NCI-H2196 treated with DMSO at 0.1 percent for 48 hours (cell line): ENCODE measurements around the gene GPN1.
A peak's percentile ranks its signal among the peaks of the same experiment; 100 is the strongest.
"Not testable (repeated sequence)": the region's sequence is repeated elsewhere in the genome, so short reads cannot be mapped to it uniquely, and the experiment has no call there.

Experiments used
- DNase-seq: peaks from one replicate; lab custom pipeline; 2025; ENCODE audit not compliant: unreplicated experiment; lab: John Stamatoyannopoulos, UW

The GPN1 gene

GRCh38 chr2:27628767-27629709 lies at the start of gene GPN1, which contains the start of gene CCDC121:
GPN1 (plus strand) TSS chr2:27629050; CDS start chr2:27629059, 9 bp downstream.
CCDC121 (minus strand) TSS chr2:27629012; CDS start chr2:27627799, 1,213 bp downstream.
- DNase-seq, result peak; percentile 81

- no peak for DNase-seq
Measured at GRCh38 chr2:27581417-27582128, 47.3 kb upstream of the GPN1 start.

- DNase-seq, result no peak
Measured at GRCh38 chr2:27582129-27582694, 46.6 kb upstream of the GPN1 start.

GRCh38 chr2:27582695-27583389 lies 46.0 kb upstream of the GPN1 start, which contains the start of gene ZNF512:
ZNF512 (plus strand) TSS chr2:27583042; CDS start chr2:27583113, 71 bp downstream.
- peak; percentile 85 for DNase-seq

- DNase-seq, result no peak
Measured at GRCh38 chr2:27583390-27583915, 45.4 kb upstream of the GPN1 start.

DNA sequence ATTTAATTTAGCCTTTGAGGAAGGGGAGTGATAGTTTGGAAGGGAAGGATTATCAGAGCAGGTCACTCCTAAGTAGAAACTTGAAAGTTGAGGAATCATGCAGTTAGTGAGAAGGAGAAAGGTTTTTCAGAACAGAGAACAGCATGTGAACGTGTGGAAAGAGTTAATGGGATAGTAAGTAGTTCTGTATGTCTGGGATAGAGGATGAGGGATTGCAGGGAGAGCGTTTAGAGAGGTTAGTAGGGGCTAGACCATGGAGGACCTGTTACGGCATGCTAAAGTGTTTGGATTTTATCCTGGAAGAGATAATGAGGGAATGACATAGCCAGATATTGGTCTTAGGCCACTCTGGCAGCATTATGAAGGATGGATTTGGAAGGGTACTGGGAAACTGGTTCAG lies 44.3 kb upstream of the GPN1 start:
- no peak for DNase-seq

- DNase-seq, result no peak
Measured at GRCh38 chr2:27587025-27587424, 41.8 kb upstream of the GPN1 start.

DNA sequence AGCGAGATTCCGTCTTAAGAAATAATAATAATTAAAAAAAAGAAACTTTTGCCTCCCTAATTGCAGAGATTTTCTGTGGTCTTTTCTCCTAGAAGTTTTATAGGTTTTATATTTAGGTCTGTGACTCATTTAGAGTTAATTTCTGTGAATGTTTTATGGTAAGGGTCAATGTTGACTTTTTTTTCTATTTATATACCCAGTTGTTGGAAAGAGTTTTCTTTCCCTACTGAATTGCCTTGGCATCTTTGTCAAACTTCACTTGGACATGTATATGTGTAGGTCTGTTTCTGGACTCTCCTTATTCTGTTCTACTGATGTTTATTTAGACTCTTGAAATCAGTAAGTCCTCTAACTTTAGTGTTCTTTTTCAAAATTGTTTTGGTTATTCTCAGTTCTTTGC lies 40.5 kb upstream of the GPN1 start:
- no peak for DNase-seq

DNA sequence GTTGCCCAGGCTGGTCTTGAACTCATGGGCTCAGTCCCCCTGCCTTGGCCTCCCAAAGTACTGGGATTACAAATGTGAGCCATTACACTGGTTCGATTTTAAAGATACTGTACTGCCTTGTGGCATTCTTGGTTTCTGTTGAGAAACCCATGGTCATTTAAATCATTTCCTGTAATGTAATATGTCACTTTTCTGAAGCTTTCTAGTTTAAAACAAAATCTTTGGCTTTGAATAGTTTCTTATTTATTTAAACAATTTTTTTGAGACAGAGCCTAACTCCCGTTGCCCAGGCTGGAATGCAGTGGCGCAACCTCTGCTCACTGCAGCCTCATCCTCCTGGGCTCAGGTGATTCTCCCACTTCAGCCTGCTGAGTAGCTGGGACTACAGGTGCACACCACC lies 37.1 kb upstream of the GPN1 start:
- no peak for DNase-seq

- DNase-seq, result no peak
Measured at GRCh38 chr2:27593240-27593639, 35.6 kb upstream of the GPN1 start.

DNA sequence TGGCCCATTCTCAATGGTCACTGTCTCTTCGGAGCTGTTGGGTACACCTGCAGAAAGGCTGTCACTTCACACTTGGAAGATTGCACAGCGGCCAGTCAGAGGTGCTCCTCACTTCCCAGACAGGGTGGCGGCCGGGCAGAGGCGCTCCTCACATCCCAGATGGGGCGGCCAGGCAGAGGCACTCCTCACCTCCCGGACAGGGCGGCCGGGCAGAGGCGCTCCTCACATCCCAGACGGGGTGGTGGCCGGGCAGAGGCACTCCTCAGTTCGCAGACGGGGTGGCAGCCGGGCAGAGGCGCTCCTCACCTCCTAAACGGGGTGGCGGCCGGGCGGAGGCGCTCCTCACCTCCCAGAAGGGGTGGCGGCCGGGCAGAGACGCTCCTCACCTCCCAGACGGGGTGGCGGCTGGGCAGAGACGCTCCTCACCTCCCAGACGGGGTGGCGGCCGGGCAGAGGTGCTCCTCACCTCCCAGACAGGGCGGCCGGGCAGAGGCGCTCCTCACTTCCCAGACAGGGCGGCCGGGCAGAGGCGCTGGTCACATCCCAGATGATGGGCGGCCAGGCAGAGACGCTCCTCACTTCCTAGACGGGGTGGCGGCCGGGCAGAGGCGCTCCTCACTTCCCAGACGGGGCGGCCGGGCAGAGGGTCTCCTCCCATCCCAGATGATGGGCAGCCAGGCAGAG lies 34.7 kb upstream of the GPN1 start:
- DNase-seq, result not testable (repeated sequence)

- DNase-seq, result not testable (repeated sequence)
Measured at GRCh38 chr2:27595412-27595811, 33.4 kb upstream of the GPN1 start.

DNA sequence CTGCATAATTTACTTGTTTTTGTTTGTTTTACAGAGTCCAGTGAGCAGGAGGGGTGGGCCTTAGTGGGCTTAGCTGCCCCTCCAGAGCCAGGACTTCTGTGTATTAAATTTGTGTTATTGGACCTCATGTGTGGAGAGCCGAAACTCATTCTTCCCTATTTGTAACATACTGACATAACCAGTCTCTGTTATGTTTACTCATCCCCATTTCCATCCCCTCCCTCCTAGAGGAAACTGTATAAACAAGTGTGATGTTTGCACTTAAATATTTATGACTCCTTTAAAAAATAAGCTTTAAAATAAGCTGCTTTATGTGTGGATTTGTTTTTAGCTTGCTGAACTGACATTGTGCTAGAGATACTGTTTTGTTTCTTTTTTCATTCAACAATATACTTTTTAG lies 32.2 kb upstream of the GPN1 start:
- no peak for DNase-seq

GRCh38 chr2:27606611-27607010 lies 22.2 kb upstream of the GPN1 start:
- DNase-seq, result no peak

GRCh38 chr2:27613985-27614384 lies 14.9 kb upstream of the GPN1 start:
- no peak for DNase-seq

DNA sequence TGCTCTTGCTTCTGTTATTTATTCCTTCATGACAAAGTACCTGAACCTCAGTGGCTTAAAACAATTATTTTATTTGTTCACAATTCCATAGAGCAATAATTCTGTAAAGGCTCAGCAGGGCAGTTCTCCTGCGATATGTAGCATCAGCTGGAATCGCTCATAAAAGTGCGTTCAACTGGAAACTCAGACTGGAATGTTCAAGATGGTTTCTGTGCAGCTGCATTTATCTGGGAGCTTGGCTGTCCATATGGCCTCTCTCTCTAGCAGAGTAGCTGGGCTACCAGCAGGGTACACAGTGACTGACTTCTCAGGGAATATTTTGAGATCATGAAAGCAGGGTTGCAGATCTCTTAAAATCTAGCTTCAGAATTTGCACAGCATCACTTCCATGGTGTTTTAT lies 13.5 kb upstream of the GPN1 start:
- no peak for DNase-seq

DNA sequence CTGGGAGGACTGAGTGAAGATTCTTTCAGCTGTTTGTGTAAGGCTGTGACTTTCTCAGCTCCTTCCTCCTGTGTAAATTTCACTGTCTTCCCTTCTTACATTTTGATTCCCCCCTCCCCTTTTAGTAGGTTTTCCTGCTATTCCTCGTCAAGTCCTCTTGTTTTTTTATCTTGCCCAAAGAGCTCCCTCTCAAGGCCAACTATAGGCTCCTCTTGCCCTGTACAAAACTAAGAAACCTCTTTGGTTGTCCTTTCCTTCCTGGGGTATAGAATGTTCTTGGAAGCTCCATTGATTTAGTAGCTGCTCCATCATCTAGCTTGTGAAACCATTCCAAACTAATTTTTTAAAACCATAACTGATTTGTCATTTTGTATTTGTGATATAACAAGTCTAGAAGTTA lies 7.3 kb upstream of the GPN1 start:
- DNase-seq, result no peak

DNA sequence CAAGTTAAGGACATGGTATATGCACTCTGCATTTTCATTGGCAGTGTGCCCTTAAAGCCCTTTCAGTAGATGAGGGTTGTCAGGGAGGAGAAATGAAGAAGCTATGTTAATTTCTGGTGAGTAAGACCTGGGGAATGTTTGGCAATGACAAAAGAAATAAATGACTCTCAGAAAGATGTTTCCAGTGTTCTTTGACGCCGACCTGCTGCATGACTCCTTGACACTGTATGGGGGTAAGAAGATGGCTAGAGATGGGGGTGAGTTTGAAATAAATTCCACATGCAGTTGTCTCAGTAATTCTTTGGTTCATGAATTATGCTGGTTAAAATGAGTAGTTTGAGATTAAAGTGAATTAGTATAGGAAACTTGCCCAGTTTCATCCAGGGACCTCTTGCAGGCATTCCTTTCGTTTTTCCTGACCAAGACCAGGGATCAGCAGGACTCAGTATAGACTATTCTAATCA lies 5.9 kb upstream of the GPN1 start:
- no peak for DNase-seq

GRCh38 chr2:27624943-27625342 lies 3.9 kb upstream of the GPN1 start:
- no peak for DNase-seq

DNA sequence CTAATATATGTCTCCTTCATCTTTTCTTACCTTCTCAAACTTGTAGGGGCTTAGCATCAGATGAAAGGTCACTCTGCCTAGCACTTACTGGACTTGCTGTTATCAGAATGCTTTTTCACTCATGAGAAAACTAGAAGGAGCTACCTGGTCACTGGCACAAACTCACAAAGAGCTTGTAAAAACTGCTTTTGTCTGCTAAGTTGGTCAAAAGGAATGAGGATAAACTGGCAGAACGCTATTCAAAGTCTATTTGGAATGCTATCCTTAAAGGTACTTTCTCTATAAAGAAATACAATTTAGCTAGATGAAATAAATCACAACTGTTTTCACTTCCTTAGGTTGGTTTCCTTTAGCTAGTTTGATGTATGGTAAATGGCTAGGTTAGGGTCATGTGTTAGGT lies 2.5 kb upstream of the GPN1 start:
- not testable (repeated sequence) for DNase-seq
